ENCODE data around the gene ALS2CL.
"Not testable (repeated sequence)": the region's sequence is repeated elsewhere in the genome, so short reads cannot be mapped to it uniquely, and the experiment has no call there.

Gene ALS2CL

DNA sequence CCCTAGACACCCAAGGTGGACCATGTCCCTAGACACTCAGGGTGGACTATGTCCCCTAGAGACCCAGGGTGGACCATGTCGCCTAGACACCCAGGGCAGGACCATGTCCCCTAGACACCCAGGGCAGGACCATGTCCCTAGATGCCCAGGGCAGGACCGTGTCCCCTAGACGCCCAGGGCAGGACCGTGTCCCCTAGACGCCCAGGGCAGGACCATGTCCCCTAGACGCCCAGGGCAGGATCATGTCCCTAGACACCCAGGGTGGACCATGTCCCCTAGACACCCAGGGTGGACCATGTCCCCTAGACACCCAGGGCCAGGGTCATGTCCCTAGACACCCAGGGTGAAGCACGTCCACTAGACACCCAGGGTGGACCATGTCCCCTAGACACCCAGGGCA, 10.9 kb upstream of the ALS2CL start:
- DNase-seq (ENCODE audit: low read depth), result not testable (repeated sequence)

DNA sequence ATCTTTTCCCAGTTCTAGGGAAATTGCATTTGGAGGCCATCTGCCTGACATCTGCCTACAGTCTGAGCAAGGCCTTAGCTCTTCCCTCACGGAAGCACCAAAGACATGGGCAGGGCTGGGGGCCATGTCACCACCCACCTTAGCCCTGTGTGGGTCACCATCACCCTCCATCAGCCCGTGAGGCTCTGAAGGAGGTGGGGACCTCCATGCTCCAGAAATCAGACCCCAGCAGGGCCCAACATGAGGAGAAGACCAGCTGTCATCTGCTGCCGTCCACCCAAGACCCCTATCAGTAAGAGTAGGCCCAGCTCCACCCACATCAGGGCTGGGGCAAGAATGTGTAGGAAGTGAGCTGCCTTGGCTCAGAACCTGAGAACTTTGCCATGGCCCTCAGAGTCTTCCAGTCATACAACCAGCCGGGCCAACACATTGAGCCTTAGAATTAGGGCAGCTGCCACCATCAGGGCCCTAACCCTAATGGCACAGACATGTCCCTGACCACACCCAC, 9.6 kb upstream of the ALS2CL start:
- DNase-seq (ENCODE audit: low read depth), result no peak

DNA sequence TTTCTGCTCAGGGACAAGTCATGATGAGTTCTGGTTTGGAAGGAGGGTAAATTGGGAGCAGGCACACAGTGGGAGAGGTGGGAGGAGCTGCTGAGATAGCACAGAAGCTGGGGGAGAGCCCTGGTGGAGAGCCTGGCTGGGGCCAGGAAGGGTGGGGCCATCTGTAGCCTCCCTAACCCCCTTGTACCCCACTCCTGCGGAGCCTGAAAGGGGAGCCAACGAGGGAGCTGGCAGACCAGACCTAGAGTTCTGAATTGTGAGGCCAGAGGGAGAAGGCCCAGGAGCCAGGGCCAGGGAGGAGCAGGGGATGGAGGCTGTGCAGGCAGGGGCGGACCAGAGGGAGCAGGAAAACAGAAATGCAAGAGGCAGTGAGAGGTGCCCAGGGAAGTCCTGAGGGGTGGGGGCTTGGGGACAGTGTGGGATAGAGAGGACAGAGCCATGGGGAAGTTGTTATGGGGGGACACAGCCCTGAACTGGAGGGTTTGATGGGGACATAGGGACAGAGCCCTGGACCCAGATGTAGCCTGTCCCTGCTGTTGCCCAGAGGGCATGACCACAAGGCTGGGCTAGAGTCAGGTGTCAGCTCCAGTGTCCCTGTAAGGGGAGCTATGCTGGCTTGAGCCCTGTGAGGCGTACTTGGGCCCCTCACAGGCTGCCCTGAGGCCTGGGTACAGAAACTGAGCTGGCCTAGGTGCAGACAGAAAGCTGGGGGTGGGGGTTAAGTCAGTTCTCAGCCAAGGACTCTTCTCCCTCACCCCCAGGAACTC, 8.9 kb upstream of the ALS2CL start:
- DNase-seq (ENCODE audit: low read depth), result no peak

DNA sequence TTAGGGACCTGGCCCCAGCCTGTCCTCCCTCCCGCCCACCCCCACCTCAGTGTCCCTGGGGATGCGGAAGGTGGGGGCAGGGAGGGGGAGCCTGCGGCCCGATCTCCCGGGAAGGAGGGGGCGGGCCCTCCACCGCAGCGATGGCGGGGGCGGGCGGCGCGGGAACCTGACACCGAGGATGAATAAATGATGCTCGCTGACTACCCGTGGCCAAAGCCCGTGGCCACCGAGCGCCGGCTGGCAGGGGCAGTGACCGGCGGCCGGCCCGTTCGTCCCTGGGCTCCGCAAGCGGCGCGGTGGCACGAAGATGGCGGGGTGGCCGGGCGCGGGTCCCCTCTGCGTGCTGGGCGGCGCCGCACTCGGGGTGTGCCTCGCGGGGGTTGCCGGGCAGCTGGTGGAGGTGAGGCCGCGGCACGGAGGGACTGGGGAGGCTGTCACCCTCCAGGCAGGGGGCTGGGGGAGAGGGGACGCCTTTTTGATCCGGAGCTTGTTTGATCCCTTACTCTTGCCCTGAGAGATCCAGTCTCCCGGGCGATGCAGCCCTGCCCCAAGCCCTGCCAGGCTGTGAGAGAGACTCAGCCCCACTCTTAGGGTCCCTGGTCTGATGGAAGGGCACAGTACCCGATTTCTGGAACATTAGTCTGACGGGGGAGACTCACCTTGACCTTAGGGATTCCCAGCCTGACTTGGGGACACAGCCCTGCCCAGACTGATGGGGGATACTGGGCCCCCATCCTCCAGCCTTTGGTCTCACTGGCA, 7.9 kb upstream of the ALS2CL start, which contains the start of gene TMIE:
Gene TMIE, plus strand, starts transcription at position 212 of the 759 bp plus-strand sequence. Its CDS starts 96 bp downstream, at position 308.
- peak; percentile 15 for DNase-seq (ENCODE audit: low read depth)

DNA sequence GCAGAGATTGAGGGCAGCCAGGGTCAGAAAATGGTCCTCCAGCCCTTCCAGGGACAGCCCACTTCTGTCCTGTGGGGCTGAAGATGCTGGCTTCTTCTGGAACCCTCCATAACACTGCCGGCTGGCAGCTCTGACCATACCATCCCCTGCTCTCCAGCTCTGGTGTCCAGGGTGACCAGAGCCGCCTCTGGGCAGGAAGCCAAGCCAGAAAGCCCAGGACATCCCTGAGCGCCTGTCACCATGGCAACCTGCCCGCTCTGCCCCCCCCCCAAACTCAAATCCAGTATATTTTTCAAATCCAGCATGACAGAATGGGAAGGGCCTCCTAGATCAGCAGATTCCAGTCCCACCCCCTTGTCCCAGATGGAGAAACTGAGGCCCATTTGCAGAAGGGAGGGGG, 7.3 kb upstream of the ALS2CL start:
- peak; percentile 56 for DNase-seq (ENCODE audit: low read depth)

DNA sequence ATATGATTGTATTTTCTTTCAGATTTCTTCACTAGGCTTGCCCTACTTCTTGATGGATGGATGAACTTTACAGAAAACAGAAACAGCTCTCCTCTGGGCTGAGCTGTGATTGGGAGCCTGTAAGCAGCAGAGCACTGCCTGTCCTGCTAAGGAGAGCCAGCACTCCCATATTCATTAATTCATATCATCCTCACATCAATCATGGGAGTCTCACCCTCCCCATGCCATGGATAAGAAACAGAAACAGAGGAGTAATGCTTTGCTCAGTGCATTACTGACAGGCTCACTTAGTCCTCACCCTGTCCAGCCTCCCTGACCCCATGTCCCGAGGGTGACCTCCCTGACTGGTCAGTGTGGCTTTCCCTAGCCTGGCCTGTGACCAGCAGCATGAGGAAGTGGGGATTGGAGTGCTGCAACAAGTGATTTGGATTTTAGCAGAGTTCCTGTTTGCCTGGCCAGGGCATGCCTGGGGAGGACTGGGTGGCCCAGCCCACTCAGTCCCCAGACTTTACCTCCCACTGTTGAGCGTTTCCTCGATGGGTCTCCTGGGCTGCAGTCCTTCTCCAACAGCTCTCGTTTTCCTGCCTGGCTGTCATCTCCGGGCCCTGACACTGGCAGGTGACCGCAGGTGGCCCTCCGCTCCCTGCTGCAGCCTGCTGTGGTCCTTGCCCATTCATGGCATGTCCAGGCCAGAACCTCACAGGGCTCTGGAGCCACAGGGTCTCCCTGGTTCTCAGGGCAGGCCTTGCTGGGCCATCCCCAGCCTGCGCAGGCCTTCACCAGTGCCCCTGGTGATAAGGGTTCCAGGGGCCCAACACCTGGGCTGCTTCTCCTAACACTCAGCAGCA, 6.4 kb upstream of the ALS2CL start:
- no peak for DNase-seq (ENCODE audit: low read depth)

DNA sequence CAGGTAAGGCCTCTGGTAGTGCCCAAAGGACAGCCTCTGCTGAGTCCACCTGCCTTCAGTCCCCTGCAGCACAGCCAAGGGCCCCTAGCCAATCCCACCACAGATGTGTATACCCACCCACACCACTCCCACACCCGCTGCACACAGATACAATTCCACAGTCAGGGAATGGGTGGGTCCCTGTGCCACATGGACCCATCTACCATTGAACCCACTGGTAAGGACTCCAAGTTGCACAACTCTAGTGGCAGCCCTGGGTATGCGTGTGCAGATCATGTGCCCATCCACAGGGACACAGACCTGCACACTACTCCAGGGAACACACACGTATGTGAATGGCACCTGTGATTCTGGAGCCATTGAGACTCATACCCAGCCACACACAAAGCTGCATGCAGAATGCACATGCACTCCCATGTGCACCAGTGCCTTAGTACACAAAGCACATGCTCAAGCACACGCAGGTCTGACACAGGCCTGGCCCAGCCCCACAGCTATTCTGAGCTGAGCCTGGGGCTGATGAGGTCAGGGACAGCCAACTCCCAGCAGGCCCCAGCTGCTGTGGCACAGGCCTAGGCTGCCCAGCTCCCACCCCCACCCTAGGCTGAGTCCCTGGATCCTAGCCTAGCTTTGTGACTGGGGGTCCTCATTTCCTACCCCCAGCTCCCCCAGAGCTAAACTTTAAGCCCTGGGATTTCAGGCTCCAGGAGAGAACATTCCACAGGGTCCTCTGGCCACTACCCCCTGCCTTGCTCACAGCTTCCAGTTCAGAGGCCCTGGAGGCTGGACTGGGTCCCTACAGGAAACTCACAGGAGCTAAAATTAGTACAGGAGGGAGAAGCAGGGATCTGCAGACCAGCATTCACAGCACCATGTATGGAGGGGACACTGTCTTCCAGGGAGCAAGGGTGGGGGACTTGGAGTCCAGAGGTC, 2.7 kb upstream of the ALS2CL start:
- peak; percentile 84 for DNase-seq (ENCODE audit: low read depth)

DNA sequence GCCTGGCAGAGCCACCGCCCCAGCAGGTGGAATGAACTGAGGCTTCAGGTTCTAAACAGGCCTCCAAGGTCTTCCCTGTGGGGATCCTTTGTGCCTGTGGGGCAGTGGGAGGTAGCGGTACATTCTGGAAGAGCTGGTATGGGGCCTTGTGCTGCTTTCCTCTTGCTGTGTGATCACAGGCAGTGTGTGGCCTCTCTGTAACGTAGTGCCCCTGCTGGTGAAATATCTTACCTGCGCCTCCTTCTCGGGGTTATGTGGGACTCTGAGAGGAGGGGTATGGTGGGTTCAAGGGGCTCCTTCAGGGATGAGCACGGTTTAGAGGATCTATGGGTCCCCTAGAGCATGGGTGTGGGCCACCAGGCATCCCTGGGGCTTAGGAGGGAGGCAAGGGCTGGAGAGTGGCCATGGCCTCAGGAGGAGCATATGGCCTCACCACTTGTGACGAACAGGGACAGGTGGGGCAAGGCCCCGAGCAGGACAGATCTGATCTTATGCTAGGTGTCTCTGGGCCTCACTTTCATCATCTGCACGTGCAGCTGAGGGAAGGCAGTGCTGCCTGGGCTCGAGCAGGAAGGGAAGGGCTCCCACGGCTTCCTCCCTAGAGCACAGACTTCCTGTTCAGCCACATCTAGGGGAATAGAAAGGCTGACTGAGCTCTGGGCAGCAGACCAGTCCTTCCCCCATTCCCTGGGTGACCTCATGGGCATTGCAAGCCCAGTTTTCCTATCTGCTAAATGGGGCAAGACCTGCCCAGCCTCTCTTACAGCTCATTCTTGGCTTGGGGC, 1.9 kb upstream of the ALS2CL start:
- peak; percentile 34 for DNase-seq (ENCODE audit: low read depth)

DNA sequence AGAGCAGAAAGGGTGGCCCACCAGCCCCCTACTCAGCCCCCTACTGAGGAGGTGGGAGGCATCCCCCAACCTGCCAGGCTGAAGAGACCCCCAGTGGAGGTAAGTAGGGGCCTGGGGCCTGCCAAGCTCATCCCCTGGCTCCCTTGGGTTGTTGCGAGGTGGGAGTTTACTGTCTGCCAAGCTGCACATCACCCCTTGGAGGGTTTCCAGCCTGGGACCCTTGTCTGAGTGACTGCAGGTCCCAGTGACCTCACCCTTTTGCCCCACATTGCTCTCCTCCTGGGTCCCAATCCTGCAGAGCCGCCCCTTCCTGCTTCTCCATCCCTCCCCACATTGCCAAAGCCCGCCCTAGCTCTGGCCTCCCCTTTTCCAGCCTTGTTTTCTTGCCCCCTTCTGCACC, 1.0 kb upstream of the ALS2CL start:
- DNase-seq (ENCODE audit: low read depth), result no peak

DNA sequence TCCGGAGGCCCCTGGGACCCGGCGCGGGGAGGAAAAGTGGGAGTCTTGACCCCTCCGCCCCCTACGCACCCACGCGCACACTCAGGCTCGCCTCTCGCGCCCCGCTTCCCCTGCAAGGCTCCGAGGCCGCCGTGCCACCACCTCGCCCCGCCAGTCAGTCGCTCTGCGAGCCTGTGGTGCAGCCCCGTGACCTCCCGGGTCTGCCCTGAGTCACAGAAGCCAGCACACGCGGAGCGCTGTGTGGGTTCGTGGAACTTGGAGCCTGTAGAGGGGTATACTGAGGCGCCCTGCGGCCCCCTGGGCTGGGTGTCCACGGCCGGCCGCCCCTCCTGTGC, 380 bp upstream of the ALS2CL start:
- peak; percentile 34 for DNase-seq (ENCODE audit: low read depth)

DNA sequence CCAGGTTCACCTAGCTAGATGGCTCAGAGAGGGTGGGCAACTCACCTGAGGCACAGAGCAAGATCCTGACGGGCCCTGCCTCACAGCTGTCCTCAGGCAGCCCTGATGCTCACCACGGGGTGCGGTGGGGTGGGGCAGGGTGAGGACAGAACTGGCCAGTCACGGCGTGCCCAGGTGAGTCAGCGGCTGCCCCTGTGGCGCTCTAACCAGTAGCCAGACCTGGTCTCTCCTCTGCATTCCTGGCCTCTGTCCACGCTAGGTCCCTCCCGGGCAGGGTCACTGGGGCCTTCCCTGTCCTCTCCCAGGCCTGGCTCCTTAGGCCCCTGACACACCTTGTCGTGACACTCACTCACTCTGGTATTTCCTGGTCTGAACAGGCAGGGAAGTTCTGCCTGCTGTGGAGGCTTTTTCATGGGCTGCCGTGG, 901 bp downstream of the ALS2CL start:
- peak; percentile 39 for DNase-seq (ENCODE audit: low read depth)

DNA sequence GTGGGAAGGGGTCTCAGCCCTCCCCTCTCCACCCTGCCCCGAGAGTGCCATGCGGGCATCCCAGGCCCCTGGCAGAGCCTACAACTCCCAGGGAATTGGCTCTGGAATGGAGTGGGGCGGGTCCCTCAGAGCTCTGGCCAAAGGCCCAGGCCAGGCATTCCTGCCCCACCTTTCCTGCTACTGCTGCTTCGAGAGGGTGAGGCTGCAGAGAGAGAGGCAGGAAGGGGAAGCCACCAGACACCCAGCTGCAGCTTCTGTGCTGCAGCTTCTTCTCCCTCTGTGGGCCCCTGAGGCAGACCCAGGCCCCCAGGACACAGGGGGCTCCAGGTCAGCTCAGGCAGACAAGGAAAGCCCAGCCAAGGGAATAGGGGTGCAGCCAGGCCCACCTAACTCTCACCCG, 2.7 kb downstream of the ALS2CL start:
- peak; percentile 44 for DNase-seq (ENCODE audit: low read depth)

DNA sequence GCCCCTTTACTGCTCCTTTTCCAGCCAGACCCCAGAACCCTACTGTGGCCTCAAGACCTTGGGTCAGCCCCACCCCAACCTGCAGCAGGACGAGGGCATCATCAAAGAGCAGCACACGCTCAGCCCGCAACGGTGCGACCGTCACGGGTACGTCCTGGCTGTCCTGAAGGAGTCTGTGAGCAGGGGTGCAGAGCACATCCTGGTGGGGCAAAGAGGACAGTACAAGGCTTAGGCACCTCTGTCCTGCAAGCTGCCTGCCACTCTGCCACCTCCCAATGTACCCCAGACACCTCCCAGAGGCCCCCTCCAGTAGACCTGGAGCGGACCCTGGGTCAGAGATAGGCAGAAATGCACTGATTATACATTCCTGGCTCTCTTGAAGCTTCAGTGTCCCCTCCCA, 8.0 kb downstream of the ALS2CL start:
- DNase-seq (ENCODE audit: low read depth), result no peak

DNA sequence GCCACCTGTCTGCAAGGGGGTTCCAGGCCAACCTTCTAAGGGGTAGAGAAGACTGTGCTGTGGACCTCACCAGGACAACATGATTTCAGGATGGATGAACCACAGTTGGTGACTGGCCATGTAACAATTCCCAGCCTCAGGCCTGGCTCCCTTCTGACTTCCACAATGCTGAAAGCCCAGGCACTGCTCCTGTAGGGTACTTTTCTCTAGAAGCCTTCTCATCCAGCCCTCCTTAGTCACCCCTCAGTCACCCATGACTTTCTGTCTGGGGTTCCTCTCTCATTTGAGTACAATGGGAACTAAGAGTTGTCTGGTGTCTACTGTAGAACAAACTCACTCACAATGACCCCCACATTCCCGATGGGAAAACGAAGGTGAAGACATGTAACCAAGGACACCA, 8.6 kb downstream of the ALS2CL start:
- no peak for DNase-seq (ENCODE audit: low read depth)

DNA sequence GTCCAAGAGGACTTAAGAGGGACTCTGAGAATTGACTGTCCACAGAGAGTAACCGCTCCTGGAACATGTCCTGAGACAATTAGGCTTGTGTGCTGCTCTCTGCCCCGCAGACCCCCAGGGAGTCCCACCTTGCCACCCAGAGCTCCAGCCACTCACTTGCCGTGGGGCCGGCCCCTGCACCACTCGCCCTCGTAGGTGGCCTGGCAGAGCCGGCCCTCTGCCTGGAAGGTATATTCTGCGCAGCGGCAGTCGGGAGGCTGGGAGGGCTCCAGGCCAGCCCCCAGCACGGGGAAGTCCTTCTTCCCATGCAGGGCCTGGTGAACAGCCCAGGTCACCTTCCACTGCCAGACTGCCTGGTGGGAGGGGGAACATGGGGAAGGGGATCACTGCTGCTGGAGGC, 10.5 kb downstream of the ALS2CL start:
- no peak for DNase-seq (ENCODE audit: low read depth)

DNA sequence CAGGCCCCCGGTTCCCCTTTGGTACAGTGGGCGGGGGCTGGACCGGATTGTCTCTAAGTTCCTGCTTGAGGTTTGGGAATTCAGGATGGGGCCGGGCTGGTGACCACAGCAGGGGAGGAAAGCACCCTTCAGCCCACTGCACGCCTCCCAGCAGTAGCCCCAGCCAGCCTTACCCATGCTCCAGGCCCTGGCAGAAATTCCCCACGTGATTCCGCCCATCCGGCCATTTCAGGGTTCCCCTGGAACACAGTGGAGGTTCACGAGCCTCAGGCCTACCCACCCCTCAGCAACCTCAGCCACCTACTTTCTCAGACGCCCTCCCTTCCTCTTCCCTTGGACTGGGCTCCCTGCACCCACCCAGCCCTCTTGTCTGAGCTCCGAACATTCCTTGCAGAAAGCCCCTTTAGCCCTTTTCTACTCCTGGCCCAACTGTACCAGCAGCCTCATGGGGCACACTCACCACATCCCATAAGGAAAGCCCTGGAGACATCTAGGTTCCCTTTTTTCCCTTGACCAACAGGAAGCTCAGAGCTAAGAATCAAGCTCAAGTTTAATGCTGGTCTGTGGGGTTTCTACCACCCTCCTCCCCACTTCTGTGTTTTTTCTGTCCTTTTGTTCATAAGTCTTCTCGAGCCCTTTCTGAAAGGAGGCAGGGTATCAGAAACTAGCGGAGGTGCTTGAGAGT, 11.5 kb downstream of the ALS2CL start:
- no peak for DNase-seq (ENCODE audit: low read depth)

DNA sequence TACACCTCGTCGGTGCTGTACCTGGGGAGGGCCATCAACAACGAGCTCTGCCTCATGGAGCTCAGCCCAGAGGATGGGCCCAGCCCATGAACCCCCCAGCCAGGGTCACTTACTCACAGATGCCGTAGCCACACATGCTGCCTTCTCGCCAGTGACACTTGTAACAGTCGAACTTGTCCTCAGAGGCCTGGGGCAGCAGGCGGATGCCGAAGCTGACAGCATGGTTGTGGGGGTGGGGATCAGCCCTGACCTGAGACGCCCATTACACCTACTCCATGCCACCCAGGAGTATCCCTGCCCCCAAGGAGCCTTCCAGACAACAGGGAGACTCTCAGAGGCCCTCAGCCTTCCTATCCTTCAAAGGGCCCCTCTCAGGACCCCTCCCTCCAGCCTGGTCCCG, 12.1 kb downstream of the ALS2CL start:
- DNase-seq (ENCODE audit: low read depth), result no peak

DNA sequence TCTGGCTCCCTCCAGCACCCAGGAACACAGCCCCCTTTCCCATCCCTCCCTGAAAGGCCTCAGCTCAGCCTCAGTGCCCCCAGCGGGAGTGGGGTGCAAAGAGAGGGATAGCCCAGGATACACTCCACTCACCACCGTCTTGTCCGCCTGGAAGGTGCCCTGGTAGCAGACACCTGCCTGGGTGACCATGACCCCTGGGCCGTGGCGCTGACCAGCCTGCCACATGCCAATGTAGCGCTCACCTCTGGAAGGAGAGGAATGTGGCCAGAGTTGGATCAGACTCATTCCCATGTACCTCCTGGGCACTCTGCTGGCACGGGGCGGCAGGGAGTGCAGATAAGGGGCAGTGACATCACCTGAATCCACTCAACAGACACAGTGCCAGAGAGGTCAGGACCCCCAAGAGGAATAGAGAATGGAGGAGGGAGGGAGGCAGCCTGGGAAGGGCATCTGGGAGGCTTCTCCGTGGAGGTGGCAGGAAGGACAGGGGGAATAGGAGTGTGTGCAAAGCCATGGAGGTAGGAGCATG, 13.1 kb downstream of the ALS2CL start:
- DNase-seq (ENCODE audit: low read depth), result no peak

DNA sequence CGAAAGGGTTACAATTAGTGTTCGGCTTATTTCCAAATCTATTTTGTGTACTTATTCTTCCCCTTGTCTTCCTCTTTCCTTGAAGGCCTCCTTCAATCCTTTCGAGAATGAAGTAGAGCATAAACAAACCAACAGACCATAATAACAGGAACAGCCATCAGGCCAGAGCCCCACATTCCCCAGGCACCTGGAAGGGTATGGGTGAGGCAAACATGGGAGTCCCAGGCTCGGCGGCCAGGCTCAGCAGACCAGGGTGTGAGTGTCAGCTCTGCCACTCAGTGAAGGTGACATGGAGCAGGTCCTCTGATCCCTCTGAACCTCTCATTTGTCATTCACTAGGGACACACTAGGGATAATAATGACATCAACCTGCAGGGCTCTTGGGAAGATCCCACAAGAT, 13.8 kb downstream of the ALS2CL start:
- DNase-seq (ENCODE audit: low read depth), result no peak

DNA sequence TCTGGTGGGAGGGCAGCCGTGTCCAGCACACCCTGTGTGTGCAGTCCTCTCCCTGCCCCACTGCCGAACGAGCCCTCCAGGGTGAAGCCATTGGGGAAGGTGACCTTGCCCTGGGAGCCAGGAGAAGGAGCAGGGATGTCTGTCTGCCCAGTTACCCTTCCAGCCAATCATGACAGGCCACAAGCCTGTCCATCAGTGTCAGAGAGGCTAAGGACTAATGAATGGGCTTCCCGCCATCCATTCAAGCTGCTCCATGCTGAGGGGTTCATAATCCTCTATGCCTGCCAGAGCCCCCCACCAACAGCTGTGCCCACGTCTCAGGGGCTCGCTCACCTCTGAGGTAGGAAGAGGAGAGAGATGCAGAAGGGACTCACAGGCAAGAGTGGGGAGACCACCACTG, 15.2 kb downstream of the ALS2CL start:
- no peak for DNase-seq (ENCODE audit: low read depth)

Measured in EH (cell line).